Neural cell (in vitro differentiated cells): Measurements from ENCODE around the gene CNST.

ENCODE experiments used
- EP300 ChIP-seq: fragments of 450-650 bp; conservative IDR thresholded peaks from 2 replicates; pipeline ENCODE4 v1.6.1; 2014; ENCODE audit warnings: antibody characterized with exemption, mild to moderate bottlenecking, moderate library complexity; ENCODE audit not compliant: poor library complexity, severe bottlenecking
- EZH2 ChIP-seq: fragments of 200-600, 300-800 bp; shearing (Covaris generic), sonication (generic); IDR thresholded peaks from 2 replicates; pipeline ENCODE4 v1.6.1; 2014; ENCODE audit warnings: antibody characterized with exemption, low read length, borderline replicate concordance, mild to moderate bottlenecking; ENCODE audit not compliant: insufficient read depth, poor library complexity, severe bottlenecking
- MXI1 ChIP-seq: fragments of 450-650 bp; conservative IDR thresholded peaks from 2 replicates; pipeline ENCODE4 v1.6.1; 2014; ENCODE audit warnings: antibody characterized with exemption, mild to moderate bottlenecking; ENCODE audit not compliant: poor library complexity, severe bottlenecking
- POLR2AphosphoS5 ChIP-seq: IDR thresholded peaks from 2 replicates; pipeline ENCODE4 v1.6.1; 2012
- SMC3 ChIP-seq: fragments of 450-650 bp; conservative IDR thresholded peaks from 2 replicates; pipeline ENCODE4 v1.6.1; 2014; ENCODE audit warnings: antibody characterized with exemption, mild to moderate bottlenecking, moderate library complexity; ENCODE audit not compliant: poor library complexity
- TAF1 ChIP-seq: IDR thresholded peaks from 2 replicates; pipeline ENCODE4 v1.6.1; 2012; ENCODE audit warnings: low read depth
- TF ChIP-seq, protein P1 (sequence below): fragments of 450-650 bp; IDR thresholded peaks from 2 replicates; pipeline ENCODE4 v1.5.1; 2014; ENCODE audit warnings: antibody characterized with exemption, mild to moderate bottlenecking, moderate library complexity; ENCODE audit not compliant: poor library complexity, severe bottlenecking

DNA sequence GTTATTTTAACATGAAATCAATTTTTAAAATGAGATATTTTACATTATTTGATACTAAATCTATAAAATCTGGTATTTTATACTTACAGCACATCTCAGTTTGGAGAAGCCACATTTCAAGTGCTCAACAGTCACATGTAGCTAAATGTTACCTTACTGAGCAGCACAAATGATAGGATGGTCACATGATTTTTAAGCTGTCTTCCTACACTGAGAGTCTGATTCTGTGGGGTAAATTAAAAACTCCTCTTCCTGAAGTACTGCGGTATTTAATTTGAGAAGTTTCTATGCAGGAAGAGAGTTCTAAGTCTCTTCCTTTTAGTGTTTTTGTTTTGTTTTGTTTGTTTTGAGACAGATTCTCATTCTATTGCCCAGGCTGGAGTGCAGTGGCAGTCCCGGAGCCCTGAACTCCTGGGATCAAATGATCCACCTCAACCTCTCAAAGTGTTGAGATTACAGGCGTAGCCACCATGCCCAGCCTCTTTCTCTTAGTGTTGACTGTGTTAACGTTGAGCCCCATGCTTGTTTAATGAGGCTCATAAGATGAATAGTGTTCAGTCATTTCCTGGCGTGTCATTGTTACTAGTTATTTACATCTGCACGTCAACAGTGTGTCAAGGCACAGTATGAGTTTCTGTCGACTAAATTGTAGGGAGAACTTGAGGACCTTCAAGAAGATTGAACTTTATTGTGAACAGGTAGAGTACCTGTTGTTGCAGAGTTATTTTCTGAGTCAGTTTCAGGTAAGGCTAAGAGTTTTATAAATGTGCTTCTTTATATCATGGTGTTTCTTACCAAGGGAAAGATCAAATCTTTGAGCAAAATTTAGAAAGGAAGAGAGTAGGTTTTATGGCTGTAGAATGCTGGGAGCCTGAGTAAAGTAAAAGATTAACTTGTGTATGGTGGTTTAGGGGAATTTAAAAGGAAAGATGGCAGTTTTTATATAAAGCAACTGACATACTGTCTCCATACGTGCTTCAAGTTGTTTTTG, 3.3 kb downstream of the CNST start:
- TF ChIP-seq, protein P1, sequence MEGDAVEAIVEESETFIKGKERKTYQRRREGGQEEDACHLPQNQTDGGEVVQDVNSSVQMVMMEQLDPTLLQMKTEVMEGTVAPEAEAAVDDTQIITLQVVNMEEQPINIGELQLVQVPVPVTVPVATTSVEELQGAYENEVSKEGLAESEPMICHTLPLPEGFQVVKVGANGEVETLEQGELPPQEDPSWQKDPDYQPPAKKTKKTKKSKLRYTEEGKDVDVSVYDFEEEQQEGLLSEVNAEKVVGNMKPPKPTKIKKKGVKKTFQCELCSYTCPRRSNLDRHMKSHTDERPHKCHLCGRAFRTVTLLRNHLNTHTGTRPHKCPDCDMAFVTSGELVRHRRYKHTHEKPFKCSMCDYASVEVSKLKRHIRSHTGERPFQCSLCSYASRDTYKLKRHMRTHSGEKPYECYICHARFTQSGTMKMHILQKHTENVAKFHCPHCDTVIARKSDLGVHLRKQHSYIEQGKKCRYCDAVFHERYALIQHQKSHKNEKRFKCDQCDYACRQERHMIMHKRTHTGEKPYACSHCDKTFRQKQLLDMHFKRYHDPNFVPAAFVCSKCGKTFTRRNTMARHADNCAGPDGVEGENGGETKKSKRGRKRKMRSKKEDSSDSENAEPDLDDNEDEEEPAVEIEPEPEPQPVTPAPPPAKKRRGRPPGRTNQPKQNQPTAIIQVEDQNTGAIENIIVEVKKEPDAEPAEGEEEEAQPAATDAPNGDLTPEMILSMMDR, result no peak
- TF ChIP-seq EZH2, result no peak
- TF ChIP-seq POLR2AphosphoS5, result no peak
- no peak for TF ChIP-seq TAF1
- no peak for TF ChIP-seq SMC3
- no peak for TF ChIP-seq EP300
- TF ChIP-seq MXI1, result no peak
